Measurements from ENCODE around the gene RPL35. TPM values are rescaled to one million over a fixed set of nuclear protein-coding genes. Genes with fewer than 3 reads are reported as not detected.

Gene RPL35
- total and polyA plus RNA-seq, 2 of the 8 experiments (the other 6 are each of a cell fraction or from before 2014, with no cell fraction given) = 1,831 to 2,448 TPM

GRCh38 chr9:124859803-124860581 lies 1.8 kb downstream of the RPL35 start:
- POLR2A ChIA-PET (ENCODE audit: partially characterized antibody) = interaction anchor here (0.7 to 25.5 kb wide), 15 partner anchors 8 to 1688 kb away, joined by 3 to 573 read pairs (median 8); partner anchors contain the start of genes NR6A1, OLFML2A and WDR38
- CTCF ChIA-PET (ENCODE audit: partially characterized antibody) = interaction anchor here (0.6 to 42.1 kb wide), 8 partner anchors 7 to 314 kb away, joined by 3 to 1529 read pairs (median 5); partner anchors contain the start of genes NR6A1, OLFML2A and WDR38
- Histone ChIP-seq H4K91ac (replicated peaks; ENCODE audit: insufficient read length, low read length) (no peak overlapping the region), H3K4me3 (ENCODE audit: extremely low read depth in 1 of 4, insufficient read depth in 2 of 4, low read depth in 3 of 4, low read length in 4 of 4) (peak overlapping the region; percentile 86 to 97 (median 96); a peak in 7 of 8 replicates), H3K79me2 (ENCODE audit: control insufficient read depth in 1 of 2, insufficient read depth in 2 of 2, low read length in 2 of 2) (peaks cover 16 to 33% of the 10 kb centered on the region in 2 experiments), H3K4me1 (replicated peaks in 1 of 4; ENCODE audit: control insufficient read depth in 3 of 4, insufficient read depth in 4 of 4, low read length in 3 of 4) (peaks cover 0 to 10% (median 8%) of the 10 kb centered on the region in 4 experiments; a peak in 5 of 7 replicates), H4K8ac (ENCODE audit: extremely low read depth, insufficient read depth, low read length) (peak overlapping the region; percentile 20; the same call in 1 of the 2 replicates), H3K4me2 (ENCODE audit: insufficient read depth in 1 of 2, low read depth in 2 of 2, low read length in 2 of 2) (peak overlapping the region; percentile 80 to 86), H3K23me2 (ENCODE audit: low read depth, low read length) (peaks cover 7% of the 10 kb centered on the region), H3K27ac (ENCODE audit: low read depth, low read length) (no peak overlapping the region), H3K79me1 (ENCODE audit: low read depth, low read length) (peaks cover 10% of the 10 kb centered on the region), H3K4ac (replicated peaks; ENCODE audit: insufficient read length, low read depth, low read length) (no peak overlapping the region), H2BK20ac (ENCODE audit: low read length) (no peak overlapping the region), H2BK15ac (ENCODE audit: low read length) (no peak overlapping the region), H2BK12ac (ENCODE audit: low read depth, low read length) (no peak overlapping the region), H2BK5ac (ENCODE audit: low read depth, low read length) (no peak overlapping the region), H3K56ac (replicated peaks; ENCODE audit: insufficient read length, low read depth, low read length) (no peak overlapping the region), H3K9ac (replicated peaks in 1 of 4; ENCODE audit: extremely low read depth in 1 of 4, low read depth in 3 of 4, low read length in 3 of 4) (peak overlapping the region; percentile 62 to 97 (median 95)), H3K14ac (ENCODE audit: insufficient read length) (no peak overlapping the region), H3K36me3 (ENCODE audit: control insufficient read depth in 2 of 4, insufficient read depth in 4 of 4, low read length in 3 of 4) (peaks cover 36 to 46% (median 40%) of the 10 kb centered on the region in 4 experiments), H3K23ac (ENCODE audit: insufficient read length) (no peak overlapping the region), H2BK120ac (replicated peaks; ENCODE audit: low read depth, low read length) (no peak overlapping the region), H3K27me3 (replicated peaks in 1 of 4; ENCODE audit: control insufficient read depth in 3 of 4, extremely low read depth in 1 of 4, insufficient read depth in 3 of 4, low read length in 3 of 4) (no peaks in the 10 kb centered on the region), H3K9me3 (ENCODE audit: insufficient read depth in 2 of 2, low read depth in 1 of 2, low read length in 1 of 2) (no peaks in the 10 kb centered on the region), H4K20me1 (replicated peaks in 1 of 2; ENCODE audit: control insufficient read depth in 1 of 2, insufficient read depth in 2 of 2, low read length in 2 of 2) (peaks cover 39 to 46% of the 10 kb centered on the region in 2 experiments), H4K5ac (ENCODE audit: insufficient read length, low read depth, low read length) (no peak overlapping the region), H3K18ac (ENCODE audit: extremely low read depth, low read length) (no peak overlapping the region), H2AFZ (ENCODE audit: low read length) (no peak overlapping the region), H2AK5ac (ENCODE audit: low read depth, low read length) (no peak overlapping the region)
- FAIRE-seq (no peak), DNase-seq (ENCODE audit: low read depth in 1 of 2, low spot score in 2 of 2) (no peak)
- WGBS, 2 experiments (ENCODE audit: extremely low coverage in 1 of 2, insufficient coverage in 1 of 2, insufficient read length in 1 of 2, insufficient replicate concordance in 2 of 2, low coverage in 1 of 2, low lambda C conversion rate in 2 of 2, missing lambda C conversion rate in 1 of 2) = 84% methylated on average over 10 of the region's 10 CpGs; no CpG with 5 or more reads in 1 of the 2 experiments
- TF ChIP-seq POLR2AphosphoS5 (IDR thresholded peaks at IDR 0.05; ENCODE audit: low read depth, low read length) (0 out of 2 replicates have a peak, but pooled peaks have one; percentile 42), CTCF (IDR thresholded peaks at IDR 0.05; ENCODE audit: control extremely low read depth in 1 of 3, insufficient read depth in 1 of 3, low read depth in 1 of 3, low read length in 3 of 3) (no peak)
